K562 (cell line): ENCODE data around the gene CAMK1D. TPM values are rescaled to one million over a fixed set of nuclear protein-coding genes. Genes with fewer than 3 reads are reported as not detected.

Experiments used
- ATAC-seq: fragments of 200-7000 bp; cut with Tn5 transposase; 3 replicates; pipeline ENCODE4 v1.9.1; 2020; ENCODE audit warnings: moderate library complexity
- BruUV-seq: library from RNA; stranded (reverse); fragments of 400-500 nt; replicated peaks from 2 replicates; lab custom pipeline; 2021; lab: Mats Ljungman, UMichigan
- CTCF ChIA-PET: fragments of 300-600 bp; formaldehyde crosslinking; extraction: SDS; loops from one replicate; lab custom pipeline; 2021; ENCODE audit warnings: low intra/inter-chr PET ratio; lab: Yijun Ruan, JAX
- POLR2A ChIA-PET: fragments of 300-600, 350-650 bp; sonication (Branson Sonifier 250); formaldehyde crosslinking; extraction: SDS; loops from one replicate; lab custom pipeline; 2021; ENCODE audit warnings: antibody characterized with exemption, inconsistent platforms; lab: Yijun Ruan, JAX
- DNase-seq, 4 experiments: peaks; one replicate each; pipeline versions ENCODE4 v3.0.0 to v3.0.0-alpha.2; 2011 to 2018; ENCODE audit warnings: low spot score in 3 of 4, mixed read lengths in 3 of 4; ENCODE audit errors: extremely low read depth in 1 of 4
- FAIRE-seq: peaks from 2 replicates; lab custom pipeline; 2011; peaks lifted over from hg19 to GRCh38; lab: Jason Lieb, UNC
- H2AFZ ChIP-seq: 2 replicates; pipeline ENCODE4 v1.6.0; 2011; ENCODE audit warnings: low read depth, low read length, control low read depth, inconsistent platforms
- H3K27ac ChIP-seq: fragments of 200-600 bp; 3 replicates; pipeline ENCODE4 v1.8.0; 2011; ENCODE audit warnings: low read depth, mild to moderate bottlenecking, control low read depth, inconsistent platforms, low read length, moderate library complexity, mixed read lengths; ENCODE audit errors: extremely low read depth
- H3K27me3 ChIP-seq, 2 experiments: fragments of 300-600 bp in 1 of 2; 2 replicates in 1 of 2; 3 replicates in 1 of 2; pipeline versions ENCODE4 v1.6.0 to v1.8.0; 2011; ENCODE audit warnings: inconsistent platforms in 2 of 2, low read length in 2 of 2, mild to moderate bottlenecking in 1 of 2, mixed read lengths in 1 of 2, moderate library complexity in 1 of 2; ENCODE audit not compliant: control insufficient read depth in 2 of 2, insufficient read depth in 2 of 2
- H3K36me3 ChIP-seq: fragments of 300-600 bp; 3 replicates; pipeline ENCODE4 v1.8.0; 2011; ENCODE audit warnings: mild to moderate bottlenecking, low read length, inconsistent platforms; ENCODE audit not compliant: control insufficient read depth, insufficient read depth
- H3K4me1 ChIP-seq, 2 experiments: fragments of 200-600 bp in 1 of 2; replicated peaks in 1 of 2; 2 replicates in 1 of 2; 3 replicates in 1 of 2; pipeline versions ENCODE4 v1.5.1 to v1.8.0; 2011; ENCODE audit warnings: inconsistent platforms in 2 of 2, low read length in 2 of 2, mild to moderate bottlenecking in 1 of 2, mixed read lengths in 1 of 2, moderate library complexity in 1 of 2; ENCODE audit not compliant: control insufficient read depth in 2 of 2, insufficient read depth in 2 of 2
- H3K4me2 ChIP-seq: 2 replicates; pipeline ENCODE4 v1.6.1; 2011; ENCODE audit warnings: low read length, control low read depth, inconsistent platforms, mixed read lengths; ENCODE audit not compliant: insufficient read depth
- H3K4me3 ChIP-seq: fragments of 200-600 bp; sonication (generic), shearing (Covaris generic); 2 replicates; pipeline ENCODE4 v1.5.1; 2016; ENCODE audit warnings: control low read depth, inconsistent platforms
- H3K79me2 ChIP-seq: fragments of 200-600 bp; 3 replicates; pipeline ENCODE4 v1.8.0; 2011; ENCODE audit warnings: low read length, inconsistent platforms; ENCODE audit not compliant: control insufficient read depth, insufficient read depth
- H3K9ac ChIP-seq, 2 experiments: 2 replicates each; pipeline versions ENCODE4 v1.6.0 to v1.6.1; 2011; ENCODE audit warnings: low read depth in 2 of 2, low read length in 2 of 2, control low read depth in 1 of 2, inconsistent platforms in 1 of 2, mild to moderate bottlenecking in 1 of 2, mixed read lengths in 1 of 2; ENCODE audit not compliant: insufficient read depth in 1 of 2
- H3K9me1 ChIP-seq: one replicate; pipeline ENCODE4 v1.6.0; 2011; ENCODE audit warnings: inconsistent platforms, mild to moderate bottlenecking, low read length, moderate library complexity; ENCODE audit not compliant: control insufficient read depth, insufficient read depth
- H3K9me3 ChIP-seq: replicated peaks from 2 replicates; pipeline ENCODE4 v1.5.1; 2011; ENCODE audit warnings: low read depth, low read length, inconsistent platforms; ENCODE audit not compliant: control insufficient read depth, insufficient read depth
- H4K20me1 ChIP-seq: replicated peaks from 2 replicates; pipeline ENCODE4 v1.6.1; 2011; ENCODE audit warnings: low read length, inconsistent platforms, mixed read lengths; ENCODE audit not compliant: control insufficient read depth, insufficient read depth
- BCOR ChIP-seq: fragments of 450-650 bp; IDR thresholded peaks from 2 replicates; pipeline ENCODE4 v1.6.1; 2016
- RAD21 ChIP-seq, 2 experiments: fragments of 250-450 bp in 1 of 2; fragments of 450-650 bp in 1 of 2; sonication (Bioruptor Pico) in 1 of 2; formaldehyde crosslinking in 1 of 2; IDR thresholded peaks in 1 of 2; conservative IDR thresholded peaks in 1 of 2; 2 replicates each; pipeline versions ENCODE4 v1.4.0 to v1.8.0; 2020 to 2022; ENCODE audit warnings: mild to moderate bottlenecking in 2 of 2, moderate library complexity in 1 of 2
- ZNF79 ChIP-seq: fragments of 250-450 bp; sonication (Bioruptor Pico); IDR thresholded peaks from 2 replicates; pipeline ENCODE4 v1.4.0; 2020; ENCODE audit warnings: low read depth, mild to moderate bottlenecking, moderate library complexity
- WGBS: fragments of 100-300 bp; shearing (Covaris generic); methylation state at CpG from one replicate; pipeline ENCODE4 v1.1.6; 2016; ENCODE audit warnings: low coverage, mixed read lengths; ENCODE audit not compliant: insufficient coverage; ENCODE audit errors: missing lambda C conversion rate; 5-methylcytosine and 5-hydroxymethylcytosine counted together
- in situ Hi-C: fragments of 300-500 bp; cut with MboI; formaldehyde crosslinking; loops from 4 replicates; pipeline ENCODE4 v1.15.0; 2018; ENCODE audit warnings: inconsistent platforms, mixed read lengths
- intact Hi-C: fragments of 100-400 bp; cut with micrococcal nuclease; formaldehyde crosslinking; loops from 2 replicates; pipeline ENCODE4 v1.14.2; 2022
- polyA plus RNA-seq, 8 experiments: library from polyadenylated mRNA; depleted of rRNA in 4 of 8; stranded (reverse) in 5 of 8; unstranded in 3 of 8; fragments of >200 nt; fragmentation: Nextera tagmentation in 2 of 8; fragmentation: Illumina TruSeq in 1 of 8; extraction: Ambion mirVana in 2 of 8; extraction: Trizol in 1 of 8; gene quantifications; 2 replicates each; pipeline versions ENCODE4 v1.2.1 to v1.2.3, GENCODE V29; 2011 to 2014; ENCODE audit warnings: inconsistent platforms in 1 of 8, missing spikeins in 1 of 8
- total RNA-seq, 7 experiments: library from RNA; depleted of rRNA in 6 of 7; stranded (reverse); fragments of >200 nt in 6 of 7; fragmentation: Illumina TruSeq in 2 of 7; extraction: Trizol in 2 of 7; gene quantifications; 2 replicates each; pipeline versions ENCODE4 v1.2.1 to v1.2.3, GENCODE V29; 2011 to 2021; ENCODE audit warnings: low replicate concordance in 1 of 7
- TF ChIP-seq, protein P1 (sequence below), 2 experiments: fragments of 450-650 bp; formaldehyde crosslinking in 1 of 2; IDR thresholded peaks; 2 replicates each; pipeline versions ENCODE4 v1.4.0 to v1.6.1; 2014 to 2020; ENCODE audit warnings: mild to moderate bottlenecking in 2 of 2, borderline replicate concordance in 1 of 2, low read depth in 1 of 2
- TF ChIP-seq, protein P2 (sequence below), 3 experiments: IDR thresholded peaks in 2 of 3; conservative IDR thresholded peaks in 1 of 3; 2 replicates each; pipeline ENCODE4 v1.5.1; 2011 to 2012; ENCODE audit warnings: low read length in 3 of 3, mild to moderate bottlenecking in 3 of 3, control low read depth in 2 of 3, improper control_type of control experiment in 1 of 3, inconsistent platforms in 1 of 3, low read depth in 1 of 3, mixed read lengths in 1 of 3, moderate library complexity in 1 of 3; ENCODE audit not compliant: insufficient read depth in 2 of 3

Gene CAMK1D
- total and polyA plus RNA-seq, 9 of the 15 experiments (the other 6 are each of a cell fraction or from before 2014, with no cell fraction given): 0.12 to 0.24 (median 0.20) TPM; not detected in 5

DNA sequence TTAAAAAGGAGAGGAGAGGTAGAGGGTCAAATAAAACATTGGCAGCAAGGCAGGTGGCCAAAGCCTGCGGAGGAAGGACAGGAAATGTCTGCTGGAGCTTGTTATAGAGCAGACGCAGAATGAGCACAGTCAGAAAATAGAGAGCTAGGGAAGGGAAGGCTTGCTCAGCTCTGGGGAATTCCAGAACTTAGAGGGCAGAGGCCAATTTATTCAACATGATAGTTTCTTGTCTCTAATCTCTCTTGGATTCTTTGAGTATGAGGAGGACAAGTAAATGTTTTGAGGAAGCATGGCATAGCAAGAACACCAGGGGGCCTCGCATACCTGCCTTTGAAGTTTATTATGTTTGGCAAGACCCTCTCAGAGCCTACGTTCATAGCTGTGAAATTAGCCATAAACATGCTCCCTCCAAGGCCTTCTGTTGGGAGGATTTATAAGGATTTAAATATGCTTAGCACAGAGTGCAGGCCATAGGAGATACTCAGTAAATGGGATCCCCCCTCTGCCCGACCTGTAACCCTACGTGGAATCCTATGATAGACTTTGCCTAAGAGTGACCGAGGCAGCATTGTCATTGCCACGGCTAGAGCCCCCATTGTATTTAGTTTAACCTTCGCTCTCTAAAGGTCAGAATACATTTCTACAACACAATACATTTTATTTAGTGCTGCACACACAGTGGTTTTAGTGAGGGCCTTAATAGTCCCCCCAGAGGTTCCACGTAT, 358.3 kb downstream of the CAMK1D start:
- TF ChIP-seq, protein P1, sequence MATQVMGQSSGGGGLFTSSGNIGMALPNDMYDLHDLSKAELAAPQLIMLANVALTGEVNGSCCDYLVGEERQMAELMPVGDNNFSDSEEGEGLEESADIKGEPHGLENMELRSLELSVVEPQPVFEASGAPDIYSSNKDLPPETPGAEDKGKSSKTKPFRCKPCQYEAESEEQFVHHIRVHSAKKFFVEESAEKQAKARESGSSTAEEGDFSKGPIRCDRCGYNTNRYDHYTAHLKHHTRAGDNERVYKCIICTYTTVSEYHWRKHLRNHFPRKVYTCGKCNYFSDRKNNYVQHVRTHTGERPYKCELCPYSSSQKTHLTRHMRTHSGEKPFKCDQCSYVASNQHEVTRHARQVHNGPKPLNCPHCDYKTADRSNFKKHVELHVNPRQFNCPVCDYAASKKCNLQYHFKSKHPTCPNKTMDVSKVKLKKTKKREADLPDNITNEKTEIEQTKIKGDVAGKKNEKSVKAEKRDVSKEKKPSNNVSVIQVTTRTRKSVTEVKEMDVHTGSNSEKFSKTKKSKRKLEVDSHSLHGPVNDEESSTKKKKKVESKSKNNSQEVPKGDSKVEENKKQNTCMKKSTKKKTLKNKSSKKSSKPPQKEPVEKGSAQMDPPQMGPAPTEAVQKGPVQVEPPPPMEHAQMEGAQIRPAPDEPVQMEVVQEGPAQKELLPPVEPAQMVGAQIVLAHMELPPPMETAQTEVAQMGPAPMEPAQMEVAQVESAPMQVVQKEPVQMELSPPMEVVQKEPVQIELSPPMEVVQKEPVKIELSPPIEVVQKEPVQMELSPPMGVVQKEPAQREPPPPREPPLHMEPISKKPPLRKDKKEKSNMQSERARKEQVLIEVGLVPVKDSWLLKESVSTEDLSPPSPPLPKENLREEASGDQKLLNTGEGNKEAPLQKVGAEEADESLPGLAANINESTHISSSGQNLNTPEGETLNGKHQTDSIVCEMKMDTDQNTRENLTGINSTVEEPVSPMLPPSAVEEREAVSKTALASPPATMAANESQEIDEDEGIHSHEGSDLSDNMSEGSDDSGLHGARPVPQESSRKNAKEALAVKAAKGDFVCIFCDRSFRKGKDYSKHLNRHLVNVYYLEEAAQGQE (IDR thresholded peaks at IDR 0.05; ENCODE audit: borderline replicate concordance): peak; percentile 30; the same call in 1 of the 2 replicates
- TF ChIP-seq, protein P1 (CRISPR knock-in tag; IDR thresholded peaks at IDR 0.05; ENCODE audit: low read depth): no peak
- TF ChIP-seq BCOR (no peak), ZNF79 (CRISPR knock-in tag) (no peak), RAD21 (CRISPR knock-in tag; conservative IDR thresholded peaks at IDR 0.05 in 1 of 2, IDR thresholded peaks at IDR 0.05 in 1 of 2) (peak; percentile 23 to 53; a peak in 3 of 4 replicates)
- TF ChIP-seq, protein P2, sequence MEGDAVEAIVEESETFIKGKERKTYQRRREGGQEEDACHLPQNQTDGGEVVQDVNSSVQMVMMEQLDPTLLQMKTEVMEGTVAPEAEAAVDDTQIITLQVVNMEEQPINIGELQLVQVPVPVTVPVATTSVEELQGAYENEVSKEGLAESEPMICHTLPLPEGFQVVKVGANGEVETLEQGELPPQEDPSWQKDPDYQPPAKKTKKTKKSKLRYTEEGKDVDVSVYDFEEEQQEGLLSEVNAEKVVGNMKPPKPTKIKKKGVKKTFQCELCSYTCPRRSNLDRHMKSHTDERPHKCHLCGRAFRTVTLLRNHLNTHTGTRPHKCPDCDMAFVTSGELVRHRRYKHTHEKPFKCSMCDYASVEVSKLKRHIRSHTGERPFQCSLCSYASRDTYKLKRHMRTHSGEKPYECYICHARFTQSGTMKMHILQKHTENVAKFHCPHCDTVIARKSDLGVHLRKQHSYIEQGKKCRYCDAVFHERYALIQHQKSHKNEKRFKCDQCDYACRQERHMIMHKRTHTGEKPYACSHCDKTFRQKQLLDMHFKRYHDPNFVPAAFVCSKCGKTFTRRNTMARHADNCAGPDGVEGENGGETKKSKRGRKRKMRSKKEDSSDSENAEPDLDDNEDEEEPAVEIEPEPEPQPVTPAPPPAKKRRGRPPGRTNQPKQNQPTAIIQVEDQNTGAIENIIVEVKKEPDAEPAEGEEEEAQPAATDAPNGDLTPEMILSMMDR (IDR thresholded peaks at IDR 0.05 in 2 of 3, conservative IDR thresholded peaks at IDR 0.05 in 1 of 3; ENCODE audit: insufficient read depth in 2 of 3, low read depth in 1 of 3, low read length in 3 of 3): peak; percentile 24 to 51 (median 27); a peak in 3 of 6 replicates
- TF ChIP-seq, all 486 proteins: peak for 3
- FAIRE-seq (no peak), ATAC-seq (peak; percentile 52; the same call in 2 of the 3 replicates), DNase-seq (peak in 2 of 4 experiments; percentile 9 to 12)
- in situ Hi-C loops: loop anchor here (25.0 kb wide), 1 partner anchor 920 kb away; no protein-coding TSS in a partner anchor
- H3K9ac ChIP-seq: no peak overlapping the region
- H2AFZ ChIP-seq: no peak overlapping the region
- no peaks in the 10 kb centered on the region for H3K9me1 ChIP-seq
- H3K79me2 ChIP-seq: no peaks in the 10 kb centered on the region
- intact Hi-C loops: no loop called here
- ChIA-PET POLR2A (interaction anchor here (0.7 kb wide), 1 partner anchor 69 kb away, joined by 3 read pairs; no protein-coding TSS in a partner anchor), CTCF (no interaction called here)
- no TSS peak for BruUV-seq
- H3K36me3 ChIP-seq: no peaks in the 10 kb centered on the region
- no peak overlapping the region for H3K4me2 ChIP-seq
- H4K20me1 ChIP-seq: no peaks in the 10 kb centered on the region; the same call in 1 of the 2 replicates
- H3K27me3 ChIP-seq: peaks cover 5 to 10% of the 10 kb centered on the region in 2 experiments; a peak in 3 of 5 replicates
- H3K27ac ChIP-seq: no peak overlapping the region
- no peaks in the 10 kb centered on the region for H3K4me1 ChIP-seq
- 4% methylated on average over 10 of the region's 10 CpGs for WGBS
- H3K4me3 ChIP-seq: no peak overlapping the region
- H3K9me3 ChIP-seq: no peaks in the 10 kb centered on the region
